HG03520 (cell line): ENCODE data around the gene CLSTN2.
"Not testable (repeated sequence)": the region's sequence is repeated elsewhere in the genome, so short reads cannot be mapped to it uniquely, and the experiment has no call there.

ENCODE experiments used
- ATAC-seq: cut with Tn5 transposase; IDR thresholded peaks from one replicate; pipeline ENCODE4 v1.9.1; 2021; ENCODE audit warnings: mild to moderate bottlenecking, moderate library complexity; ENCODE audit not compliant: unreplicated experiment

Gene CLSTN2

GRCh38 chr3:140396110-140396509 is 461.1 kb downstream of the CLSTN2 start:
- no peak for ATAC-seq

GRCh38 chr3:140397847-140398246 is 462.9 kb downstream of the CLSTN2 start:
- ATAC-seq: no peak

GRCh38 chr3:140398387-140398786 is 463.4 kb downstream of the CLSTN2 start:
- ATAC-seq: no peak

GRCh38 chr3:140399871-140400270 is 464.9 kb downstream of the CLSTN2 start:
- ATAC-seq: no peak

- ATAC-seq: no peak
Measured at GRCh38 chr3:140403079-140403478, 468.1 kb downstream of the CLSTN2 start.

- ATAC-seq: no peak
Measured at GRCh38 chr3:140403608-140404007, 468.6 kb downstream of the CLSTN2 start.

GRCh38 chr3:140406655-140407054 is 471.7 kb downstream of the CLSTN2 start:
- no peak for ATAC-seq

- no peak for ATAC-seq
Measured at GRCh38 chr3:140408252-140408651, 473.3 kb downstream of the CLSTN2 start.

- ATAC-seq: no peak
Measured at GRCh38 chr3:140416666-140417065, 481.7 kb downstream of the CLSTN2 start.

- no peak for ATAC-seq
Measured at GRCh38 chr3:140420621-140421357, 485.8 kb downstream of the CLSTN2 start.

GRCh38 chr3:140421884-140422283 is 486.9 kb downstream of the CLSTN2 start:
- no peak for ATAC-seq

GRCh38 chr3:140423146-140423545 is 488.2 kb downstream of the CLSTN2 start:
- no peak for ATAC-seq

GRCh38 chr3:140423574-140423973 is 488.6 kb downstream of the CLSTN2 start:
- not testable (repeated sequence) for ATAC-seq

- no peak for ATAC-seq
Measured at GRCh38 chr3:140424211-140424610, 489.2 kb downstream of the CLSTN2 start.

- no peak for ATAC-seq
Measured at GRCh38 chr3:140424726-140425125, 489.7 kb downstream of the CLSTN2 start.

GRCh38 chr3:140427786-140428185 is 492.8 kb downstream of the CLSTN2 start:
- ATAC-seq: no peak

GRCh38 chr3:140428380-140428779 is 493.4 kb downstream of the CLSTN2 start:
- no peak for ATAC-seq

- no peak for ATAC-seq
Measured at GRCh38 chr3:140429791-140430190, 494.8 kb downstream of the CLSTN2 start.

- no peak for ATAC-seq
Measured at GRCh38 chr3:140430494-140430893, 495.5 kb downstream of the CLSTN2 start.

GRCh38 chr3:140432229-140432669 is 497.3 kb downstream of the CLSTN2 start:
- ATAC-seq: no peak

GRCh38 chr3:140433431-140433830 is 498.4 kb downstream of the CLSTN2 start:
- no peak for ATAC-seq

- ATAC-seq: no peak
Measured at GRCh38 chr3:140434261-140434905, 499.4 kb downstream of the CLSTN2 start.
